Endothelial cell of umbilical vein (primary cell): ENCODE measurements around the gene RIC8A. TPM values are rescaled to one million over a fixed set of nuclear protein-coding genes. Genes with fewer than 3 reads are reported as not detected.

Experiments used
- BruUV-seq: library from RNA; stranded (reverse); fragments of 400-500 nt; replicated peaks from 2 replicates; lab custom pipeline; 2021; lab: Mats Ljungman, UMichigan
- CTCF ChIA-PET: fragments of 300-600, 350-600 bp; sonication (Branson Sonifier 250); formaldehyde crosslinking; loops from one replicate; lab custom pipeline; 2021; ENCODE audit warnings: antibody characterized with exemption, inconsistent platforms; lab: Charles Lee
- POLR2A ChIA-PET: fragments of 300-600, 350-600 bp; sonication (Branson Sonifier 250); formaldehyde crosslinking; loops from one replicate; lab custom pipeline; 2021; ENCODE audit warnings: antibody characterized with exemption, inconsistent platforms; lab: Charles Lee
- DNase-seq: peaks from one replicate; pipeline ENCODE4 v3.0.0-alpha.2; 2011; ENCODE audit warnings: low read depth, low spot score
- FAIRE-seq: peaks from 2 replicates; lab custom pipeline; 2011; peaks lifted over from hg19 to GRCh38; lab: Jason Lieb, UNC
- H2AFZ ChIP-seq: 2 replicates; pipeline ENCODE4 v1.6.0; 2012; ENCODE audit warnings: low read depth, low read length, control low read depth, inconsistent platforms
- H3K27ac ChIP-seq: 2 replicates; pipeline ENCODE4 v1.5.1; 2011; ENCODE audit warnings: low read depth, mild to moderate bottlenecking, control low read depth, low read length, moderate library complexity; ENCODE audit not compliant: insufficient read depth
- H3K27me3 ChIP-seq, 2 experiments: 2 replicates each; pipeline versions ENCODE4 v1.6.0 to v1.6.1; 2011; ENCODE audit warnings: low read length in 2 of 2, mixed read lengths in 1 of 2; ENCODE audit not compliant: control insufficient read depth in 2 of 2, insufficient read depth in 2 of 2
- H3K36me3 ChIP-seq, 2 experiments: 2 replicates in 1 of 2; 3 replicates in 1 of 2; pipeline ENCODE4 v1.5.1; 2011; ENCODE audit warnings: low read length in 2 of 2, mild to moderate bottlenecking in 1 of 2, moderate library complexity in 1 of 2; ENCODE audit not compliant: control insufficient read depth in 2 of 2, insufficient read depth in 2 of 2; ENCODE audit errors: extremely low read depth in 1 of 2
- H3K4me1 ChIP-seq: 3 replicates; pipeline ENCODE4 v1.5.1; 2011; ENCODE audit warnings: mild to moderate bottlenecking, low read length; ENCODE audit not compliant: control insufficient read depth, insufficient read depth; ENCODE audit errors: extremely low read depth
- H3K4me2 ChIP-seq: 2 replicates; pipeline ENCODE4 v1.6.1; 2011; ENCODE audit warnings: low read length, control low read depth, mixed read lengths; ENCODE audit not compliant: insufficient read depth
- H3K4me3 ChIP-seq, 3 experiments: fragments of 200-600 bp in 1 of 3; sonication (generic), shearing (Covaris generic) in 1 of 3; replicated peaks in 1 of 3; 2 replicates each; pipeline ENCODE4 v1.5.1; 2011 to 2016; ENCODE audit warnings: control low read depth in 3 of 3, low read length in 3 of 3, mild to moderate bottlenecking in 2 of 3, inconsistent platforms in 1 of 3, low read depth in 1 of 3, moderate library complexity in 1 of 3; ENCODE audit not compliant: insufficient read depth in 1 of 3
- H3K79me2 ChIP-seq: 2 replicates; pipeline ENCODE4 v1.6.0; 2012; ENCODE audit warnings: low read length, inconsistent platforms; ENCODE audit not compliant: control insufficient read depth, insufficient read depth
- H3K9ac ChIP-seq: replicated peaks from 2 replicates; pipeline ENCODE3; 2011; ENCODE audit warnings: low read length, control low read depth; ENCODE audit not compliant: insufficient read depth; ENCODE audit errors: extremely low read depth
- H3K9me1 ChIP-seq: replicated peaks from 3 replicates; pipeline ENCODE4 v1.6.0; 2011; ENCODE audit warnings: mild to moderate bottlenecking, low read length; ENCODE audit not compliant: control insufficient read depth, insufficient read depth; ENCODE audit errors: extremely low read depth
- H3K9me3 ChIP-seq: replicated peaks from 2 replicates; pipeline ENCODE4 v1.5.1; 2012; ENCODE audit warnings: low read length, inconsistent platforms; ENCODE audit not compliant: control insufficient read depth, insufficient read depth
- H4K20me1 ChIP-seq: replicated peaks from 2 replicates; pipeline ENCODE3; 2011; ENCODE audit warnings: mild to moderate bottlenecking, low read length; ENCODE audit not compliant: control insufficient read depth, insufficient read depth; ENCODE audit errors: extremely low read depth
- CTCF ChIP-seq, 2 donors: IDR thresholded peaks; 1 replicate in 1 of 2; 2 replicates in 1 of 2; pipeline ENCODE4 v1.5.1; 2011; ENCODE audit warnings: low read length in 2 of 2, mild to moderate bottlenecking in 2 of 2, moderate library complexity in 2 of 2, control low read depth in 1 of 2, inconsistent platforms in 1 of 2, low read depth in 1 of 2; ENCODE audit not compliant: insufficient read depth in 1 of 2; ENCODE audit errors: extremely low read depth in 1 of 2
- GATA2 ChIP-seq: IDR thresholded peaks from 2 replicates; pipeline ENCODE4 v1.7.0; 2011; ENCODE audit warnings: low read depth, mild to moderate bottlenecking, moderate library complexity, mixed read lengths, low read length; ENCODE audit not compliant: insufficient read length, insufficient read depth
- JUN ChIP-seq: IDR thresholded peaks from 2 replicates; pipeline ENCODE4 v1.6.1; 2011; ENCODE audit warnings: borderline replicate concordance, low read depth; ENCODE audit not compliant: insufficient read length, insufficient read depth
- MYC ChIP-seq: IDR thresholded peaks from one replicate; pipeline ENCODE4 v1.6.1; 2011; ENCODE audit warnings: mild to moderate bottlenecking, low read depth, low read length
- POLR2A ChIP-seq: IDR thresholded peaks from 2 replicates; pipeline ENCODE4 v1.6.1; 2012; ENCODE audit warnings: low read depth, mild to moderate bottlenecking, control low read depth, low read length
- POLR2AphosphoS5 ChIP-seq: IDR thresholded peaks from 2 replicates; pipeline ENCODE4 v1.6.1; 2012; ENCODE audit warnings: low read depth, mild to moderate bottlenecking, control low read depth, low read length, moderate library complexity; ENCODE audit not compliant: insufficient read depth
- dilution Hi-C: fragments of 300-500 bp; cut with MboI; formaldehyde crosslinking; loops from one replicate; pipeline ENCODE4 v1.15.0; 2019; ENCODE audit warnings: low sequenced_read_pairs; ENCODE audit not compliant: extremely low pct_ligation_motif_present
- intact Hi-C: fragments of 100-400 bp; cut with micrococcal nuclease; formaldehyde crosslinking; loops from one replicate; pipeline ENCODE4 v1.10.0; 2022
- polyA plus RNA-seq, 4 experiments: library from polyadenylated mRNA; depleted of rRNA in 3 of 4; stranded (reverse) in 3 of 4; unstranded in 1 of 4; fragments of >200 nt; gene quantifications; 2 replicates each; pipeline versions ENCODE4 v1.2.1 to v1.2.3, GENCODE V29; 2011 to 2012; ENCODE audit warnings: missing spikeins in 1 of 4
- total RNA-seq: library from RNA; stranded (reverse); gene quantifications from 2 replicates; pipeline ENCODE4 v1.2.3, GENCODE V29; 2021
- TF ChIP-seq, protein P1 (sequence below): IDR thresholded peaks from 2 replicates; pipeline ENCODE4 v1.6.1; 2011; ENCODE audit not compliant: insufficient read depth, insufficient read length

RIC8A gene
- total and polyA plus RNA-seq, 2 donors (not counting 3 experiments of a cell fraction or from before 2014, with no cell fraction given), result 112 to 143 TPM

DNA sequence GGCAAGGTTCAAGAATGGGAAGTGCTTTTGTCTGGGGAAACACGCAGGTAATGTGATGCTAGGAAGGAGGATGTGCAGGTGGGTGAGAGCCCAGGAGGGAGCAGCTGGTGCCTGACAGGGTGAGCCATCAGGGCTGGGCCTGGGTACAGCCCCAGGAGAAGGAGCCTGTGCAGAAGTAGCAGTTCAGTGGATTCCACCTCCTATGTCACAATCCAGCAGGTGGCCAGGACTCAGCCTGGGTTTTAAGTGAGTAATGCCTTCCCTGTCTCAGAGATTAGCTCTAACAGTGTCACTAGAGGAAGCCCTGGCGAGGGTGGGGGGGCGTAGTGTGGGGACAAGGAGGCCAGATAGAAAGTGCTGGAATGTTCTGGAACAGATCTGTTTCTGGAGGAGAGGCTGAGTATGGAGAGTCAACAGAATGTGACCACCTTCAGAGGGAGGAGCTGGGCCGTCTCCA lies 8.1 kb downstream of the RIC8A start:
- no peak overlapping the region for H3K4me3 ChIP-seq
- no peak overlapping the region for H2AFZ ChIP-seq
- no peaks in the 10 kb centered on the region for H3K27me3 ChIP-seq
- H3K36me3 ChIP-seq, result peaks cover 25 to 37% of the 10 kb centered on the region in 2 experiments
- TF ChIP-seq, protein P1, sequence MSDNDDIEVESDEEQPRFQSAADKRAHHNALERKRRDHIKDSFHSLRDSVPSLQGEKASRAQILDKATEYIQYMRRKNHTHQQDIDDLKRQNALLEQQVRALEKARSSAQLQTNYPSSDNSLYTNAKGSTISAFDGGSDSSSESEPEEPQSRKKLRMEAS, result no peak
- TF ChIP-seq CTCF (IDR thresholded peaks at IDR 0.05; ENCODE audit: extremely low read depth in 1 of 2, insufficient read depth in 1 of 2, low read depth in 1 of 2, low read length in 2 of 2) (no peak), POLR2A (no peak), POLR2AphosphoS5 (peak; percentile 20), JUN (no peak), GATA2 (no peak), MYC (no peak)
- H3K9me1 ChIP-seq, result no peaks in the 10 kb centered on the region
- ChIA-PET CTCF (interaction anchor here (0.7 to 1.9 kb wide), 3 partner anchors 9 to 304 kb away, joined by 3 to 4 read pairs (median 3); no protein-coding TSS in a partner anchor), POLR2A (interaction anchor here (0.8 kb wide), 1 partner anchor 8 kb away, joined by 4 read pairs; the partner anchor contains the start of genes BET1L and RIC8A)
- dilution Hi-C loops, result no loop called here
- no peak overlapping the region for H3K9ac ChIP-seq
- peaks cover 1% of the 10 kb centered on the region for H3K4me1 ChIP-seq
- H3K9me3 ChIP-seq, result no peaks in the 10 kb centered on the region
- intact Hi-C loops, result no loop called here
- DNase-seq (no peak), FAIRE-seq (no peak)
- BruUV-seq, result no TSS peak
- H3K27ac ChIP-seq, result no peak overlapping the region
- H3K4me2 ChIP-seq, result no peak overlapping the region
- no peaks in the 10 kb centered on the region for H4K20me1 ChIP-seq
- H3K79me2 ChIP-seq, result peaks cover 10% of the 10 kb centered on the region
